ENCODE results near the gene PSMB3.

Gene PSMB3

GRCh38 chr17:38799501-38800236 lies 47.1 kb downstream of the PSMB3 start, which contains the start of gene PIP4K2B:
TSS of gene PIP4K2B (minus strand) at chr17:38799556. CDS start at chr17:38799424, 132 bp downstream.
- Histone ChIP-seq H3K4me3 (ENCODE audit: low read length) (peak within 1 kb of the TSS; percentile 58), H3K27me3 (ENCODE audit: control insufficient read depth, insufficient read depth, low read length) (no peaks in the 10 kb centered on the region), H3K4me1 (ENCODE audit: control insufficient read depth, insufficient read depth, low read length) (no peaks in the 10 kb centered on the region), H3K27ac (ENCODE audit: low read length) (no peak within 1 kb of the TSS), H3K36me3 (ENCODE audit: control insufficient read depth, insufficient read depth, low read length) (no peaks in the 10 kb centered on the region; the same call in 1 of the 2 replicates), H3K9me3 (ENCODE audit: control insufficient read depth, insufficient read depth, low read length) (no peaks in the 10 kb centered on the region)
- WGBS (ENCODE audit: insufficient coverage, insufficient read length) = no CpG with 5 or more reads among the region's 76 CpGs
- DNase-seq (ENCODE audit: low read depth, low spot score) = peak; percentile 94

- Histone ChIP-seq H3K4me3 (ENCODE audit: low read length) (peak overlapping the region; percentile 58; the same call in 1 of the 2 replicates), H3K27ac (ENCODE audit: low read length) (no peak overlapping the region), H3K4me1 (ENCODE audit: control insufficient read depth, insufficient read depth, low read length) (no peaks in the 10 kb centered on the region), H3K27me3 (ENCODE audit: control insufficient read depth, insufficient read depth, low read length) (no peaks in the 10 kb centered on the region), H3K36me3 (ENCODE audit: control insufficient read depth, insufficient read depth, low read length) (no peaks in the 10 kb centered on the region; the same call in 1 of the 2 replicates), H3K9me3 (ENCODE audit: control insufficient read depth, insufficient read depth, low read length) (no peaks in the 10 kb centered on the region)
- no CpG with 5 or more reads among the region's 14 CpGs for WGBS (ENCODE audit: insufficient coverage, insufficient read length)
- no peak for DNase-seq (ENCODE audit: low read depth, low spot score)
These were observed 47.8 kb downstream of the PSMB3 start for GRCh38 chr17:38800237-38800760.

- Histone ChIP-seq H3K27ac (ENCODE audit: low read length) (no peak overlapping the region), H3K4me3 (ENCODE audit: low read length) (no peak overlapping the region), H3K4me1 (ENCODE audit: control insufficient read depth, insufficient read depth, low read length) (no peaks in the 10 kb centered on the region), H3K36me3 (ENCODE audit: control insufficient read depth, insufficient read depth, low read length) (peaks cover 19% of the 10 kb centered on the region), H3K9me3 (ENCODE audit: control insufficient read depth, insufficient read depth, low read length) (no peaks in the 10 kb centered on the region), H3K27me3 (ENCODE audit: control insufficient read depth, insufficient read depth, low read length) (no peaks in the 10 kb centered on the region)
- WGBS (ENCODE audit: insufficient coverage, insufficient read length) = no CpG with 5 or more reads among the region's 7 CpGs
- no peak for DNase-seq (ENCODE audit: low read depth, low spot score)
These were observed 57.3 kb downstream of the PSMB3 start for GRCh38 chr17:38809828-38810227.
